Measurements from ENCODE around the gene PHOSPHO2. TPM values are rescaled to one million over a fixed set of nuclear protein-coding genes. Genes with fewer than 3 reads are reported as not detected.
A peak's percentile ranks its signal among the peaks of the same experiment; 100 is the strongest.

The PHOSPHO2 gene
- total and polyA plus RNA-seq, 9 of the 15 experiments (the other 6 are each of a cell fraction or from before 2014, with no cell fraction given), result 7.8 to 19.1 (median 11.7) TPM

GRCh38 chr2:169711751-169712509 is 17.7 kb downstream of the PHOSPHO2 start (continued):
- no peak for TF ChIP-seq RBM17 (IDR thresholded peaks at IDR 0.05; ENCODE audit: borderline replicate concordance, low read depth, low read length)
- peak in 1 of 3 experiments; percentile 94; a peak in 2 of 6 replicates for TF ChIP-seq ZBTB11 (CRISPR knock-in tag; IDR thresholded peaks at IDR 0.05)
- peak; percentile 10 for TF ChIP-seq ZFP36 (IDR thresholded peaks at IDR 0.05; ENCODE audit: low read depth, low read length, partially characterized antibody)
- TF ChIP-seq SNIP1 (IDR thresholded peaks at IDR 0.05; ENCODE audit: low read depth), result no peak
- peak; percentile 87 for TF ChIP-seq ZBTB12 (CRISPR knock-in tag; IDR thresholded peaks at IDR 0.05)
- 0 out of 2 replicates have a peak, but pooled peaks have one; percentile 47 for TF ChIP-seq CEBPZ (IDR thresholded peaks at IDR 0.05; ENCODE audit: borderline replicate concordance, low read depth, low read length)
- no peak for TF ChIP-seq ZKSCAN1 (IDR thresholded peaks at IDR 0.05; ENCODE audit: low read depth, low read length)
- TF ChIP-seq DEAF1 (CRISPR knock-in tag; IDR thresholded peaks at IDR 0.05), result peak; percentile 69; the same call in 1 of the 2 replicates
- peak in 1 of 2 experiments; percentile 50; a peak in 3 of 4 replicates for TF ChIP-seq MNT (conservative IDR thresholded peaks at IDR 0.05)
- TF ChIP-seq MTA2 (IDR thresholded peaks at IDR 0.05; ENCODE audit: low read depth), result 0 out of 2 replicates have a peak, but pooled peaks have one; percentile 9
- TF ChIP-seq LCOR (CRISPR knock-in tag; IDR thresholded peaks at IDR 0.05), result no peak
- no peak for TF ChIP-seq SETDB1 (IDR thresholded peaks at IDR 0.05; ENCODE audit: low read length)
- no peak for TF ChIP-seq CCNT2 (IDR thresholded peaks at IDR 0.05; ENCODE audit: borderline replicate concordance, extremely low read depth, insufficient read length, low read depth, low read length)
